Ishikawa (cell line): ENCODE results near the gene ALKBH8.

Experiments used
- CEBPB ChIP-seq: IDR thresholded peaks from 2 replicates; pipeline ENCODE4 v1.6.1; 2012
- CREB1 ChIP-seq: IDR thresholded peaks from 2 replicates; pipeline ENCODE4 v1.6.1; 2012; ENCODE audit warnings: low read depth
- EGR1 ChIP-seq: IDR thresholded peaks from 2 replicates; pipeline ENCODE4 v1.6.1; 2012
- EP300 ChIP-seq: IDR thresholded peaks from 2 replicates; pipeline ENCODE4 v1.6.1; 2012; ENCODE audit warnings: borderline replicate concordance
- FOXM1 ChIP-seq: IDR thresholded peaks from 2 replicates; pipeline ENCODE4 v1.6.1; 2012; ENCODE audit warnings: low read depth, borderline replicate concordance
- MAX ChIP-seq: IDR thresholded peaks from 2 replicates; pipeline ENCODE4 v1.6.1; 2012
- NFIC ChIP-seq: IDR thresholded peaks from 2 replicates; pipeline ENCODE4 v1.6.1; 2012
- RAD21 ChIP-seq: IDR thresholded peaks from 2 replicates; pipeline ENCODE4 v1.6.1; 2012; ENCODE audit warnings: low read depth
- REST ChIP-seq: IDR thresholded peaks from 2 replicates; pipeline ENCODE4 v1.6.1; 2012; ENCODE audit warnings: low read depth, mild to moderate bottlenecking
- TAF1 ChIP-seq: IDR thresholded peaks from 2 replicates; pipeline ENCODE4 v1.6.1; 2012; ENCODE audit warnings: low read depth, mild to moderate bottlenecking
- TCF12 ChIP-seq: IDR thresholded peaks from 2 replicates; pipeline ENCODE4 v1.6.1; 2012; ENCODE audit warnings: low read depth
- USF1 ChIP-seq: IDR thresholded peaks from 2 replicates; pipeline ENCODE4 v1.6.1; 2012
- YY1 ChIP-seq: IDR thresholded peaks from 2 replicates; pipeline ENCODE4 v1.6.1; 2012; ENCODE audit warnings: low read depth
- ZBTB7A ChIP-seq: IDR thresholded peaks from 2 replicates; pipeline ENCODE4 v1.6.1; 2012; ENCODE audit warnings: low read depth

- TF ChIP-seq RAD21: no peak
- TF ChIP-seq TAF1: no peak
- no peak for TF ChIP-seq EP300
- no peak for TF ChIP-seq MAX
- no peak for TF ChIP-seq CREB1
- no peak for TF ChIP-seq FOXM1
- TF ChIP-seq CEBPB: no peak
- TF ChIP-seq EGR1: no peak
- no peak for TF ChIP-seq TCF12
- no peak for TF ChIP-seq ZBTB7A
- TF ChIP-seq REST: no peak
- no peak for TF ChIP-seq USF1
- no peak for TF ChIP-seq NFIC
- no peak for TF ChIP-seq YY1
Observed at GRCh38 chr11:107606141-107606540, 40.6 kb upstream of the ALKBH8 start.
